Fibroblast of skin of scalp (primary cell): ENCODE results near the gene HEATR3.
"Not testable (repeated sequence)": the region's sequence is repeated elsewhere in the genome, so short reads cannot be mapped to it uniquely, and the experiment has no call there.

ENCODE experiments used
- DNase-seq: peaks from one replicate; pipeline ENCODE4 v3.0.0-alpha.2; 2013

Gene HEATR3

DNA sequence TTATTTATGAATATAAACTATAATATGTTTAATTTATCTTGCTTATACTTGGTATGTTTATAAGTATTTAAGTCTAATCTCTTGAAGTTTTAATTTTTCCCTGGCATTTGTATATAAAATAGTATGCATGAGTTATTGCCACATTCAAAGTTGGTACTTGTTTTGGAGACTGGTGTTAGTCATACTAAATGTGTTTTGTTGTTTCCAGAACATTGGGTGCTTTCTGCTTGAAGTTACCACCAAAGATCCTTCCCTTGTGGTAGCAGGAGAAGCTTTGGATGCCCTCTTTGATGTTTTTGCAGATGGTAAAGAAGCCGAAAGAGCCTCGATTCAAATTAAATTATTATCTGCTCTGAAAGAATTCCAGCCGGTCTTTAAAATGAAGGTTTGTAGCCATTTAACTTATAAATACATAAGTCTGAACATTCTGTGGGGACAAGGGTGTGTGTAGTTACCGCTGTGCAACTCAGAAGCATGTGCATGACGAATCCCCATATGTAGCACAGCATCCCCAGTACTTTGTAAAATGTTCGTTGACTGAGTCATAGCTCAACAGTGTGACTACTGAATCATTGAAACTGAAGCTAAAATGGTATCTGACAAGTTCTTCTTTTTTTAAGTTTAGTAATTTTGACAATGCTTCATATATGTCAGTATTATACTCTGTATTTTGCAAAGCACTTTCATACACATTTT, 36.4 kb downstream of the HEATR3 start:
- peak; percentile 83 for DNase-seq

GRCh38 chr16:50103764-50104163, 38.0 kb downstream of the HEATR3 start:
- no peak for DNase-seq

GRCh38 chr16:50114357-50115129, 48.8 kb downstream of the HEATR3 start:
- no peak for DNase-seq

GRCh38 chr16:50120711-50121110, 54.9 kb downstream of the HEATR3 start:
- no peak for DNase-seq

GRCh38 chr16:50121278-50121677, 55.5 kb downstream of the HEATR3 start:
- DNase-seq, result no peak

DNA sequence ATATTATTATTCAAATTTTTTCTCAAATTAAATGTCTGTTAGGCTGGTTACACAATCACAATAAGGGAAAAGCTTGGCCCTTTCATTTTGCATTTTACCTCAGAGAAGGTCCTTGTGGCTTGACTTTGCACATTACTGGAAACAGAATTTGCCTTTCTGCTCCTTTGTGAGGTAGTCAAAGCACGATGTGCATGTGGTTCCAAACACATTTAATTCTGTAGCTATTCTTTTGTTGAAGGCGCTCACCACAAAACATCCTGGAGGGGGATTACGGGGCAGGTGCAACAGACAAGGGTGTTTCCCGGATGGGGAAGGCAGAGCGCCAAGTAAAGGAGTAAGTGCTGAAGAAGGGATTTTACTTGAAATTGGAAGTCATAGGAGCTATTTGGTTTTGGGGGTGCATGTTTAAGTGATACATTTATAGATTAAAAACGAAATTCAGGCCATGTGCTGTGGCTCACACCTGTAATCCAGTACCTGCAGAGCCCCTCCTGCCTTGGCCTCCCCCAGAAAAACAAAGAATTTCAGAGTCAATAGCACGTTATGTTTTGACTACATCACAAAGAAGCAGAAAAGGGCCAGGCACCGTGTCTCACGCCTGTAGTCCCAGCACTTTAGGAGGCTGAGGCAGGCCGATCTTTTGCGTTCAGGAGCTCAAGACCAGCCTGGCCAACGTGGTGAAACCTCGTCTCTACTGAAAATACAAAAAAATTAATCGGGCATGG, 56.1 kb downstream of the HEATR3 start:
- no peak for DNase-seq

GRCh38 chr16:50123417-50123816, 57.6 kb downstream of the HEATR3 start:
- no peak for DNase-seq

GRCh38 chr16:50124769-50125168, 59.0 kb downstream of the HEATR3 start:
- no peak for DNase-seq

DNA sequence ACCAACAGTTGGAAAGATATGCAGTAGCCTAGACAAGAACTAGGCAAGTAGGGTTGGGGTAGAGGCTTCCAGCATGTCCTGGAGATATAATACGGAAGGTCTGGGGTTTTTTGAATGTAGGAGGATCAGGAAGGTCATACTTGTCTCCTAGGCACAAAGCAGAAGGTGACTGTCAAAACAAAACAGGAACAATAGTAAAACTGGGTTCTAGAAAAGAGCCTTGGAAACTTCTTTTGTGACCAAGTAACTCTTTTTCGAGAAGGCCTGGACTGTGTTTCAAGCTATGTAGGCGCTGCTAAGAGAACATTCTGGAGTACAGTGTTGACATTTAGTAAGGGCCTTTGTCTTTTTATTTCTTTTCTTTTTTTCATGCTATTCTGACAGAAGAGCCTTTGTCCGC, 60.4 kb downstream of the HEATR3 start:
- DNase-seq, result no peak

DNA sequence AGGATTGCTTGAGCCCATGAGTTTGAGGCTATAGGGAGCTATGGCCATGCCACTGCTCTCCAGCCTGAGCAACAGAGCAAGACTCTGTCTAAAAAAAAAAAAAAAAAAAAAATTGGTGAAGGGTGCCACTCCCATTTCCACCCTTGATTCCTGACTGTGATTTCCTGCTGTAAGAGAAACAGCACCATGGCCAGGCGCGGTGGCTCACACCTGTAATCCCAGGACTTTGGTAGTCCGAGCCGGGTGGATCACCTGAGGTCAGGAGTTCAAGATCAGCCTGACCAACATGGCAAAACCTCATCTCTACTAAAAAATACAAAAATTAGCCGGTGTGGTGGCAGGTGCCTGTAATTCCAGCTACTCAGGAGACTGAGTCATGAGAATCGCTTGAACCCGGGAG, 66.8 kb downstream of the HEATR3 start:
- DNase-seq, result not testable (repeated sequence)

- DNase-seq, result no peak
These were observed 67.4 kb downstream of the HEATR3 start for GRCh38 chr16:50133214-50133613.

DNA sequence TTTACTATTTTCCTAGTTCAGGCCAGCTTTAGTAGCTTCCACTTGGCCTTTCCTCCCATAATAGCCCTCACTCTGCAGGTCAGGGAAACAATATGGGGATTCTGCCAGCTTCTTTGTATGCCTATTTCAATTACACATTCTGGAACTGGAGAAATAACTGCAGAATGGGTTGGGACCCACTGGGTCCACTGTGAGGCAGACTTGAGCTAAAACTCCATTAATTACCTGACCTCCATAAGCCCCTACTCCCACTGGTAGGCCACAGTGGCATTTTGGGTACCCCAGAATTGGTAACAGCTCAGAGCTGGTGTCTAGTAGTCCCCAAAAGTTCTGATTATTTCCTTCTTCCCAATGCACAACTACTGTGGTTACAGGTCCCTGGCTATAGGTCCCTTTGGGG, 70.6 kb downstream of the HEATR3 start:
- DNase-seq, result no peak

GRCh38 chr16:50137268-50137667, 71.5 kb downstream of the HEATR3 start:
- DNase-seq, result no peak

DNA sequence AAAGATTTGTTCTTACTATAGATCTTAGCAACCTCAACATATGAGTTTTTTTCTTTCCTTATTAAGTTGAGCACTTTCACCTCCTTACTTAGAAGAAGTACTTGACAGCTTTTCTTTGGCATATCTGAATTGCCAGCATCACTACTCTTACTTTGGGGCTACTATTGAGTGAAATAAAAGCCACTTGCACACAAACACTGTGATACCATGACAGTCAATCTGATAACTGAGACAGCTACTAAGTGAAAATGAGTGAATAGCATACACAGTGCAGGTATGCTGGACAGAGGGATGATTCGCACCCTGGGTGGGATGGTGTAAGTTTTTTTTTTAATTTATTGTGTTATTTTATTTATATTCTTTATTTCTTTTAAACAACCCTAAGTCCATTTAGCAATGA, 73.8 kb downstream of the HEATR3 start:
- DNase-seq, result no peak

DNA sequence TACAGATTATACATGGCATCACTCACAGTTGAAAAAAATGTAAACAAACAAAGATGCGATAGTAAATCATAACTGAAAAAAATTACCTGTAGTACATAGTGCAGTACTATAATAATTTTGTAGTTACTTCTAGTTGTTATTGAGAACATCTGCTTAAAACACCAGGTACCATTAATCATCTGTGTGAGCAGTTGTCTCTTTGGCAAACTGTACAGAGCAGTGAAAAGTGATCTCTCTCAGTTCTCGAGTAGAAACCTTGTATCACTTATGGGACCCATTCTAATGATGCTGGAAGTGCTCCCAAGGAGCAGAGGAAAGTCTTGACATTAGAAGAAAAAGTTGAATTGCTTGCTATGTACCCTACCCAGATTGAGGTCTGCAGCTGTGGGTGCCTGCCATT, 78.4 kb downstream of the HEATR3 start:
- no peak for DNase-seq

GRCh38 chr16:50146479-50147435, 81.0 kb downstream of the HEATR3 start:
- no peak for DNase-seq

- no peak for DNase-seq
These were observed 85.6 kb downstream of the HEATR3 start for GRCh38 chr16:50151322-50151721.

- no peak for DNase-seq
These were observed 86.0 kb downstream of the HEATR3 start for GRCh38 chr16:50151756-50152155.

GRCh38 chr16:50152351-50152806, 86.6 kb downstream of the HEATR3 start:
- DNase-seq, result no peak

DNA sequence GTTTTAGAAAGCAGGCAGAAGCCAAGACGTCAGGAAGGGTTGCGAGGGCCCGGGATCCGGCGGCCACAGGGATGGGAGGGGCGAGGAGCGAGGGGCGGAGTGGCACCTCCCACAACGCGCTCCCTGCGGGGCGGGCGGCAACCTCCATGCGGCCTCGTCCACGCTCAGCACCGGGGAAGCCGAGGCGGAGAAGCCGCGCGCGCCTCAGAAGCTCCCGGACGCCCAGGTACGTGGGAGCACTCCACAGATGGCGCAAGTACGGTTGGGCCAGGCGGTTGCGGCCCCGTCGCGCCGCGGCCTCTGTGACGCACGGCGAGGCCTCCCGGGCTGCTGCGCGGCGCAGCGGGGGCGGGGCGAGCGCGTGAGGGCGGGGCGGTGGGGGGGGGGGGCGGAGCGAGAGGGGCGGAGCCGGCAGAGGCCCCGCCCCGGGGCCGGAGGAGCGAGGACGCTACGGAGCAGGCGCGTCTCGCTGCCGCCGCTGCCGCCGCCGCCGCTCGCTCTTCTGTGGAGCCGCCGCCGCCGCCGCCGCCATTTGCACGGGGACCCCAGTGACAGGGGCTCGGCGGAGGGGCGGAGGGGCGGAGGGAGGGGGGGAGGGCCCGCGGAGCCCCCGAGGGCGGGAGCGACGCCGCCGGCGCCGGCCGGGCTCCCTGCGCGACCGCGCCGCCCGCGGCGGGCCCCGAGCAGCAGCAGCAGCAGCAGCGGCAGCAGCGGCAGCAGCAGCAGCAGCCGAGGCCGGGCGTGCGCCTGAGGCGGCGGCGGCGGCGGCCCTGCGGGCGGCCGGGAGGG, 87.2 kb downstream of the HEATR3 start, which contains the start of gene TENT4B:
TSS of gene TENT4B (plus strand) at position 500 of the 789 bp plus-strand sequence. CDS start 316 bp downstream, outside the sequence.
- DNase-seq, result peak; percentile 86
